Measurements from ENCODE around the gene AHNAK2.

AHNAK2 gene

GRCh38 chr14:104973135-104973384, 5.1 kb downstream of the AHNAK2 start (continued):
- TF ChIP-seq HIC1 (tag by site-specific recombination; IDR thresholded peaks at IDR 0.05) (no peak), ZBTB17 (tag by site-specific recombination; IDR thresholded peaks at IDR 0.05) (peak; percentile 80), ZNF747 (tag by site-specific recombination; IDR thresholded peaks at IDR 0.05) (no peak), ZNF398 (tag by site-specific recombination; IDR thresholded peaks at IDR 0.05) (no peak), BCL11B (tag by site-specific recombination; IDR thresholded peaks at IDR 0.05; ENCODE audit: low read depth) (no peak), ZNF843 (tag by site-specific recombination; IDR thresholded peaks at IDR 0.05) (no peak), ZSCAN16 (tag by site-specific recombination; IDR thresholded peaks at IDR 0.05) (no peak), REST (tag by site-specific recombination; IDR thresholded peaks at IDR 0.05) (no peak), ZNF362 (tag by site-specific recombination; IDR thresholded peaks at IDR 0.05) (no peak), WT1 (tag by site-specific recombination; IDR thresholded peaks at IDR 0.05) (peak; percentile 55; the same call in 1 of the 2 replicates)

GRCh38 chr14:104972301-104973134, 5.7 kb downstream of the AHNAK2 start:
- peak; percentile 61 for TF ChIP-seq ZFHX2 (tag by site-specific recombination; conservative IDR thresholded peaks at IDR 0.05)
- no peak for TF ChIP-seq ZNF157 (tag by site-specific recombination; IDR thresholded peaks at IDR 0.05)
- peak; percentile 54 for TF ChIP-seq KLF17 (tag by site-specific recombination; IDR thresholded peaks at IDR 0.05)
- TF ChIP-seq KLF8 (tag by site-specific recombination; IDR thresholded peaks at IDR 0.05): 0 out of 2 replicates have a peak, but pooled peaks have one; percentile 22
- TF ChIP-seq GLIS2 (tag by site-specific recombination; IDR thresholded peaks at IDR 0.05): peak; percentile 27; the same call in 1 of the 2 replicates
- peak; percentile 34 for TF ChIP-seq ZNF600 (tag by site-specific recombination; IDR thresholded peaks at IDR 0.05)
- no peak for TF ChIP-seq ZNF623 (tag by site-specific recombination; IDR thresholded peaks at IDR 0.05)
- peak; percentile 79 for TF ChIP-seq ZNF341 (tag by site-specific recombination; IDR thresholded peaks at IDR 0.05; ENCODE audit: low read depth)
- TF ChIP-seq ZBTB26 (tag by site-specific recombination; optimal IDR thresholded peaks at IDR 0.05): peak; percentile 0
- H3K9me3 ChIP-seq (ENCODE audit: control insufficient read depth, insufficient read depth, low read depth, low read length): no peaks in the 10 kb centered on the region
- CTCF ChIA-PET: interaction anchor here (0.6 to 5.9 kb wide), 5 partner anchors 63 to 202 kb away, joined by 3 to 109 read pairs (median 8); no protein-coding TSS in a partner anchor
- no peak overlapping the region for H3K27ac ChIP-seq (ENCODE audit: extremely low read depth, low read depth, low read length)
- peaks cover 13% of the 10 kb centered on the region for H3K4me1 ChIP-seq (ENCODE audit: control insufficient read depth, insufficient read depth, low read length)
- no peak overlapping the region for H3K4me3 ChIP-seq (ENCODE audit: low read depth, low read length)
- POLR2A ChIA-PET: interaction anchor here (0.5 to 3.4 kb wide), 6 partner anchors 13 to 204 kb away, joined by 3 to 16 read pairs (median 4); partner anchors contain the start of genes CDCA4 and CLBA1
- no peaks in the 10 kb centered on the region for H3K36me3 ChIP-seq (ENCODE audit: control insufficient read depth in 2 of 2, insufficient read depth in 1 of 2, low read length in 2 of 2)

All from HEK293 (cell line).